T-helper 1 cell treated with Interleukin-12 subunit alpha and Interleukin-12 subunit beta and Interleukin-4 antibody, amounts not matched to agents 30 ng/mL and 1 ng/mL, for 36 hours (primary cell): ENCODE results near the gene GGT7. TPM values are rescaled to one million over a fixed set of nuclear protein-coding genes. Genes with fewer than 3 reads are reported as not detected.

Experiments used
- intact Hi-C: fragments of 100-400 bp; cut with micrococcal nuclease; formaldehyde crosslinking; loops from one replicate; pipeline ENCODE4 v1.15.1; 2024
- total RNA-seq: library from RNA; stranded (reverse); gene quantifications from 2 replicates; pipeline ENCODE4 v1.2.3, GENCODE V29; 2022

GGT7 gene
- total RNA-seq, 1 donor from 2014 or later: 16.5 TPM

DNA sequence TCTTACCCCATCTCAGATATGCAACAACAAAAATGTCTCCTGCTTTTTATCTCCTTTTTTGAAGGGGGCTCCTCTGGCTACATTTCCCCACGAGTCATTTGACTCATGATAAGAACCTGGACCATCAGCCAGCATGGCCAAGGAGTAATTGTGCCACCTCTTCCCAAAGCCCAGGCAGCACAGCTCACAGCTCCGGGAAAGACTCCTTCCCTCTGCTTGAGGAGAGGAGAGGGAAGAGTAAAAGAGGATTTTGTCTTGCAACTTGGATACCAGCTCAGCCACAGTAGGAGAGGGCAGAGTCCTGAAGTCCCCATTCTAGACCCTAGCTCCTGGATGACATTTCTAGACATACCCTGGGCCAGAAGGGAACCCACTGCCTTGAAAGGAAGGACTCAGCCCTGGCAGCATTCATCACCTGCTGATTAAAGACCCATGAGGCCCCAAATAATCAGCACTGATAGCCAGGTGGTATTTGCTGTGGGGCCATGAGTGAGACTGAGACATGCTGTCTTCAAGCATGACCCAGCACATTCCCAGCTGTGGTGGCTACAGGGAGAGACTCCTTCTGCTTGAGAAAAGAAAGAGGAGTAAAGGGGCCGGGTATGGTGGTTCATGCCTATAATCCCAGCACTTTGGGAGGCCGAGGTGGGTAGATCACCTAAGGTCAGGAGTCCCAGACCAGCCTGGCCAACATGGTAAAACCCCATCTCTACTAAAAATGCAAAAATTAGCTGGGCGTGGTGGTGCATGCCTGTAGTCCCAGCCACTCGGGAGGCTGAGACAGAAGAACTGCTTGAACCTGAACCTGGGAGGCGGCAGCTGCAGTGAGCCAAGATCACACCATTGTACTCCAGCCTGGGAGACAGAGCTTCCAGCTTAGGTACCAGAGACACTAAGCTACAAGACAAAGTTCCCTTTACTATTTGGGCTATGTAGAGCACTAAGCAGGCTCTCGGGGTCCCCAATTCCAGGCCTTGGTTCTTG is 75.4 kb downstream of the GGT7 start:
- intact Hi-C loops: no loop called here

Other genes starting within 250 kb of the GGT7 start
- 20.5 and 21.9 TPM in 2 replicates for gene PIGU, start 195.8 kb downstream of the GGT7 start, total RNA-seq
- gene TP53INP2, start 168.5 kb downstream of the GGT7 start, total RNA-seq: 2.5 and 2.7 TPM in 2 replicates
- gene NCOA6, start 47.2 kb downstream of the GGT7 start, total RNA-seq: 35.7 and 37.4 TPM in 2 replicates
- 52.2 and 54.3 TPM in 2 replicates for gene ACSS2, start 3.8 kb upstream of the GGT7 start, total RNA-seq
- 58.7 and 59.9 TPM in 2 replicates for gene GSS, start 83.0 kb upstream of the GGT7 start, total RNA-seq
- 0.17 and 0.20 TPM in 2 replicates for gene MYH7B, start 83.0 kb upstream of the GGT7 start, total RNA-seq
- 59.2 and 60.7 TPM in 2 replicates for gene TRPC4AP, start 220.0 kb upstream of the GGT7 start, total RNA-seq